ELR (cell line): ENCODE data around the gene FBP1.
"Not testable (repeated sequence)": the region's sequence is repeated elsewhere in the genome, so short reads cannot be mapped to it uniquely, and the experiment has no call there.

ENCODE experiments used
- DNase-seq: peaks from one replicate; pipeline ENCODE4 v3.0.0-alpha.2; 2015; ENCODE audit warnings: low read depth

The FBP1 gene

GRCh38 chr9:94576131-94576530 is 63.2 kb downstream of the FBP1 start:
- no peak for DNase-seq

DNA sequence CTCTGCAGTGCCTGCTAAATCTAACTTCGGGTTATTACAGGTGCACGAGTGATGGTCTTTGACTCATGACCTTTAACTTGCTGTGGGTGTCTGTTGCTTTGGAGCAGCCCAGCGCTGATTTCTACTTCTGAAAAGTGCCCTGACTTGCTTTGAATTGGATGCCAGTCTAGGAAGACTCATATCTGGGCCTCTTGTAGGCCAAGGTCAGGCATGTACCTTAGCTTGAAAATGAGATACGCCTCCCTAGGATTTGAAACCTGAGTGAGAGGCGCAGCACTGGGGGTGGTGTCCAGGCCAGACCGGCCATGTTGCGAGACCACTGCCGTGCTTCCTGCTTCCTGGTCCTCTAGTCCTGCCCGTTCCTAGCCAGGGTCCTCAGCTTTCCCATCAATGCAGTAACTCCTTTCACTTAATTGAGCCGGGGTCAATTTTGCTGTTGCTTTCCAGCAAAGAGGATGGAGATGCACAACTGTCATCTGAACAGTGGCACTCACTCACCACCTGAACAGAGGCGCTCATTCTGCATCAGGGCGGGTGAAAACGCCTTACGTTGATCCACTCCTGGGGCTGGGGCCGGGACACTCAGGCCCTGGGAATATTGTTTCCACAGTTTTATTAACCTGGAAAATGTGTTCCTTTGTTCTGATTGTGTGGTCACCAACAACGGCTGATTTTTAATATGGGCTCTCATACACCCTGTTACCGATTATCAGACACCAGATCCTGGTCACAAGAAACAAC is 70.2 kb downstream of the FBP1 start:
- DNase-seq: no peak

- no peak for DNase-seq
Measured at GRCh38 chr9:94568250-94568889, 70.9 kb downstream of the FBP1 start.

DNA sequence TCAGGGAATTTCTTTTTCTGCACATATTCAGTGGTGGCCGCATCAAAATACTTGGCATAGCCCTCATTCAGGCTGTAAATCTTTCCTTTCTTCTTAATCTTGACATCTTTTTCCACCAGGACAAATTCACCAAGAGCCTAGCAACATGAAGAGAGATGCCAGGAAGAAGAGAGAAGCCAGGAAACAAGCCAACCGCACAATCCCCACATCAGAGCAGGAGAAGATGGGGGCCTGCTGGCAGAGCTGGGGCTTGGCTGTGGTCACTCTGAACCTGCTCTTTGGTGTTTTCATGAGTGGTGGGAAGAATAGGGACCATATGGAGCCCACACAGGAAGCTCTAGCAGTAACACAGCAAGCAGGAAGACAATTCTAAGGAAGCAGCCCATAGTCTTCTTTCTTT is 72.0 kb downstream of the FBP1 start:
- DNase-seq: no peak

DNA sequence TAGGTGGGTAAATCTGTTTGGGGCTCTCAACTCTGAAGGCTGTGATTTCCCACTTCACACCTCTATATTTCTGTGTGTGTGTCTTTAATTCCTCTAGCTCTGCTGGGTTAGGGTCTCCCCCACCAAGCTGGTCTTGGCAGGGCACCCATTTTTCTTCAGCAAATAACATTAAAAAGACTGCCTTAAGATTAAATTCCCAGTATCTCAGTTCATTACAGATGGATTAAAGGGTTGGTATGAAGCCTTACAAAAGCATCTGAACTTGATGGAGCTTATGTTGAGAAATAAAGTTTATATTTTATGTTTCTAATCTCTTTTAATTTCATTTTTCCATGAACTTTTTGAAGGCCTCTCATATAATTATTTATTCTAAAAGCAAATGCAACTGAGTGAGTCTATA is 72.8 kb downstream of the FBP1 start:
- DNase-seq: no peak

DNA sequence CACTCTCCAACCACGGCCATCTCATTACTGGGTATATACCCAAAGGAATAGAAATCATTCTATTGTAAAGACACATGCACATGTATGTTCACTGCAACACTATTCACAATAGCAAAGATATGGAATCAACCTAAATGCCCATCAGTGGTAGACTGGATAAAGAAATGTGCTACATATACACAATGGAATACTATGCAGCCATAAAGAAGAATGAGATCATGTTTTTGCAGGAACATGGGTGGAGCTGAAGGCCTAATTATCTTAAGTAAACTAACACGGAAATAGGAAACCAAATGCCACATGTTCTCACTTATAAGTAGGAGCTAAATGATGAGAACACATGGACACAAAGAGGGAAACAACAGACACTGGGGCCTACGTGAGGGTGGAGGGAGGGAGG is 75.0 kb downstream of the FBP1 start:
- not testable (repeated sequence) for DNase-seq

- DNase-seq: no peak
Measured at GRCh38 chr9:94563548-94563947, 75.8 kb downstream of the FBP1 start.

DNA sequence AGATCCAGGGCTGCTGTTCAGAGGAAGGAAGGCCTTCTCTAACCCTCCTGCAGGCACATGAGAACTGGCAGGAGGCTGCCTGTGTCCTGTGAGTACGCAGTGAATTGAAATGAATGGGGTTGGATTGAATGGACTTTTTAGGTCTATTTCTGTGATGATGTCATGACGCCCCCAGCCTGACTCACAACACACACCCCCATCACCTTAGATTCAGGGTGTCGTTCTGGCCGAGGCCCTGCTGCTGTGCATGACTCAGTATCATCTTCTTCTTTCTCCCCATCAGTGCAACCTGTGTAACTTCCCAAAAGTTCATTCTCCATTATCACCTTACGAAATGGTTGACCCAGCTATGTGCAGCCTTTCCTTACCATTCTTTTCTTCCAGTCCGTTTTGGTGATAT is 79.1 kb downstream of the FBP1 start:
- DNase-seq: no peak

DNA sequence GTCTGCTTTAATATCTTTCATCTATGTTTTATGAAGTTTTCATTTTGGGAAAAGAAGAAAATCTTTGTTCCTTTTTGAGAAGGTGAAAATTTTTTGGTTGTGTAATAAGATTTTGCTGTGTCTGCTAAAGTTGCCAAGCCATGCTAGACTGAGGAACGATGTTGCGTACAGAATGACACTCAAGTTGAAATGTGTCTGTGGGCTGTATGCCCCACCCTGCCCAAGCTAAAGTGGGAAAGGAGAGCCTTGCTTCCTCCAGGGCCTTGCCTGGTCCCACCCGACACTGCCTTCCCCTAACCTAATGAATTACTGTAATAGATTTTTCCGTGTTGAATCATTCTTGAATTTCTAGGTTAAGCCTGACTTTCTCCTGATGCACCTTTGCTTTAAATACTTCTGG is 81.9 kb downstream of the FBP1 start:
- DNase-seq: no peak

DNA sequence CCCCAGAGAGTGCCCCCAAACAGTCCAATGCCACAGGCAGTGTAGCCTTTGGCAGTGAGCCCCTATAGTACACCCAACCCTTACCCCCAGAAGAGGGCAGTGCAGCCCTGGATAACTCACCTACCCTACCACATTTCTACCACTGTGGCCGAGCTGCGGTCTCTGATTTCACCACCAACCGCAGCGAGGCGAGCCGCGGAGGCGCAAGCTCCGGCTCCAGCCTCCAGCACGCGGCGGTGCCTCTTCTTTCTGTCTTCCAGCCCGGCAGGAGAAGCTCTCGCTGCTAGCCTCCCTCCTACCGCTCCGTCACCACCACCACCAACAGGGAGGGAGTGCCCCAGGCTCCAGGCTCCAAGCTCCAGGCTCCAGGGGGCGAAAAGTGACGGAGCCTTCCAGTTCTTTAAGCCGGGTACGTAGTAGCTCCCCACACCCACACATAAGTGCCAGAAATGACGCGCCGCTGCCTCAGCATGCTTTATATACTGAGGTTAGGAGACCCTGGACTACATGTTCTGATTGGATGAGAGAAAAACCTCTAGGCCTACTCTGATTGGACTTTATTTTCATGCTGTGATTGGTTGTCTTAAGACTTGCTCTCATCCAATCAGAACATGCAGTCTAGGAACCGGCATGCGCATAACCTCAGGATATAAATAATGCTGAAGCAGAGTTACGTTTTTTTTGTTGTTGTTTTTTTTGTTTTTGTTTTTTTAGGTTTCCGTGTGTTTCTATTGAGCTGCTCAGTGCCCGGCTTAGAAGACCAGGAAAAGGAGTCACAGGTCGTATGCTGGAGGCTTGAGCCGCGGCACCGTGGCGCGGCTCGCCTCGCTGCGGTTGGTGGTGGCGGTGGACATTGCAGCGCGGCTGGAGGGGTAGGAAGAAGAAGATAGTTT is 84.6 kb downstream of the FBP1 start, which contains the start of gene PCAT7:
TSS of gene PCAT7 (plus strand) at position 645 of the 893 bp plus-strand sequence.
- DNase-seq: peak; percentile 21

GRCh38 chr9:94554078-94554438 is 85.3 kb downstream of the FBP1 start:
- no peak for DNase-seq
